ENCODE measurements around the gene ATP2B3.

DNA sequence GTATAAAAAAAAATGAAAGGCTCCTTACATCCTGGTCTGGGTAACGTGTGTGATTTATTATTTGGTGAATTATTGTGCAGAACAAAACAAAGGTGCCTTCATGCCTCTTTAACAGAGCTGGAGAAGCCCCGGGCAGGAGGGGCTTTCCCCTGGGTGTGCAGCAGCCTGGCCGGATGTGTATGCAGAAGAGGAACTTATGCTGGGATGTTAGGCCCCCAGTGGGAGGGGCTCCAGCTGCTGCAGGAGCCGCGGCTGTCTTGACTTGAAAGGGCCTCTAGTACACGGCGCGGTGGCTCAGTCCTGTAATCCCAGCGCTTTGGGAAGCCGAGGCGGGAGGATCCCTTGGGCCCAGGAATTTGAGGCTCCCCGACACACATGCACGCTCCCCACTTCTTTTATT, 65.5 kb downstream of the ATP2B3 start:
- TF ChIP-seq ERF (CRISPR knock-in tag; IDR thresholded peaks at IDR 0.05), result no peak
- TF ChIP-seq POLR3A (IDR thresholded peaks at IDR 0.05; ENCODE audit: borderline replicate concordance, extremely low read depth, insufficient read depth, insufficient read length), result no peak
- no peak for TF ChIP-seq BMI1 (IDR thresholded peaks at IDR 0.05; ENCODE audit: low read length)
- TF ChIP-seq, protein P1, sequence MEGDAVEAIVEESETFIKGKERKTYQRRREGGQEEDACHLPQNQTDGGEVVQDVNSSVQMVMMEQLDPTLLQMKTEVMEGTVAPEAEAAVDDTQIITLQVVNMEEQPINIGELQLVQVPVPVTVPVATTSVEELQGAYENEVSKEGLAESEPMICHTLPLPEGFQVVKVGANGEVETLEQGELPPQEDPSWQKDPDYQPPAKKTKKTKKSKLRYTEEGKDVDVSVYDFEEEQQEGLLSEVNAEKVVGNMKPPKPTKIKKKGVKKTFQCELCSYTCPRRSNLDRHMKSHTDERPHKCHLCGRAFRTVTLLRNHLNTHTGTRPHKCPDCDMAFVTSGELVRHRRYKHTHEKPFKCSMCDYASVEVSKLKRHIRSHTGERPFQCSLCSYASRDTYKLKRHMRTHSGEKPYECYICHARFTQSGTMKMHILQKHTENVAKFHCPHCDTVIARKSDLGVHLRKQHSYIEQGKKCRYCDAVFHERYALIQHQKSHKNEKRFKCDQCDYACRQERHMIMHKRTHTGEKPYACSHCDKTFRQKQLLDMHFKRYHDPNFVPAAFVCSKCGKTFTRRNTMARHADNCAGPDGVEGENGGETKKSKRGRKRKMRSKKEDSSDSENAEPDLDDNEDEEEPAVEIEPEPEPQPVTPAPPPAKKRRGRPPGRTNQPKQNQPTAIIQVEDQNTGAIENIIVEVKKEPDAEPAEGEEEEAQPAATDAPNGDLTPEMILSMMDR (IDR thresholded peaks at IDR 0.05 in 2 of 3, conservative IDR thresholded peaks at IDR 0.05 in 1 of 3; ENCODE audit: insufficient read depth in 2 of 3, low read depth in 1 of 3, low read length in 3 of 3), result no peak
- TF ChIP-seq, protein P2, sequence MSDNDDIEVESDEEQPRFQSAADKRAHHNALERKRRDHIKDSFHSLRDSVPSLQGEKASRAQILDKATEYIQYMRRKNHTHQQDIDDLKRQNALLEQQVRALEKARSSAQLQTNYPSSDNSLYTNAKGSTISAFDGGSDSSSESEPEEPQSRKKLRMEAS (CRISPR knock-in tag; IDR thresholded peaks at IDR 0.05), result no peak
- TF ChIP-seq MXI1 (IDR thresholded peaks at IDR 0.05; ENCODE audit: low read depth, low read length), result no peak
- no peak for TF ChIP-seq RCOR1 (IDR thresholded peaks at IDR 0.05; ENCODE audit: borderline replicate concordance in 1 of 2, low read depth in 2 of 2, low read length in 2 of 2)
- TF ChIP-seq SIN3A (IDR thresholded peaks at IDR 0.05; ENCODE audit: borderline replicate concordance in 2 of 2, control insufficient read depth in 1 of 2, low read depth in 2 of 2, low read length in 2 of 2), result no peak
- no peak for TF ChIP-seq POLR2A (conservative IDR thresholded peaks at IDR 0.05)
- TF ChIP-seq EP300 (IDR thresholded peaks at IDR 0.05; ENCODE audit: low read length), result no peak
- no peak for TF ChIP-seq TARDBP (IDR thresholded peaks at IDR 0.05)
- TF ChIP-seq EZH2 (IDR thresholded peaks at IDR 0.05; ENCODE audit: borderline replicate concordance, low read depth, low read length), result no peak
- TF ChIP-seq, protein P3, sequence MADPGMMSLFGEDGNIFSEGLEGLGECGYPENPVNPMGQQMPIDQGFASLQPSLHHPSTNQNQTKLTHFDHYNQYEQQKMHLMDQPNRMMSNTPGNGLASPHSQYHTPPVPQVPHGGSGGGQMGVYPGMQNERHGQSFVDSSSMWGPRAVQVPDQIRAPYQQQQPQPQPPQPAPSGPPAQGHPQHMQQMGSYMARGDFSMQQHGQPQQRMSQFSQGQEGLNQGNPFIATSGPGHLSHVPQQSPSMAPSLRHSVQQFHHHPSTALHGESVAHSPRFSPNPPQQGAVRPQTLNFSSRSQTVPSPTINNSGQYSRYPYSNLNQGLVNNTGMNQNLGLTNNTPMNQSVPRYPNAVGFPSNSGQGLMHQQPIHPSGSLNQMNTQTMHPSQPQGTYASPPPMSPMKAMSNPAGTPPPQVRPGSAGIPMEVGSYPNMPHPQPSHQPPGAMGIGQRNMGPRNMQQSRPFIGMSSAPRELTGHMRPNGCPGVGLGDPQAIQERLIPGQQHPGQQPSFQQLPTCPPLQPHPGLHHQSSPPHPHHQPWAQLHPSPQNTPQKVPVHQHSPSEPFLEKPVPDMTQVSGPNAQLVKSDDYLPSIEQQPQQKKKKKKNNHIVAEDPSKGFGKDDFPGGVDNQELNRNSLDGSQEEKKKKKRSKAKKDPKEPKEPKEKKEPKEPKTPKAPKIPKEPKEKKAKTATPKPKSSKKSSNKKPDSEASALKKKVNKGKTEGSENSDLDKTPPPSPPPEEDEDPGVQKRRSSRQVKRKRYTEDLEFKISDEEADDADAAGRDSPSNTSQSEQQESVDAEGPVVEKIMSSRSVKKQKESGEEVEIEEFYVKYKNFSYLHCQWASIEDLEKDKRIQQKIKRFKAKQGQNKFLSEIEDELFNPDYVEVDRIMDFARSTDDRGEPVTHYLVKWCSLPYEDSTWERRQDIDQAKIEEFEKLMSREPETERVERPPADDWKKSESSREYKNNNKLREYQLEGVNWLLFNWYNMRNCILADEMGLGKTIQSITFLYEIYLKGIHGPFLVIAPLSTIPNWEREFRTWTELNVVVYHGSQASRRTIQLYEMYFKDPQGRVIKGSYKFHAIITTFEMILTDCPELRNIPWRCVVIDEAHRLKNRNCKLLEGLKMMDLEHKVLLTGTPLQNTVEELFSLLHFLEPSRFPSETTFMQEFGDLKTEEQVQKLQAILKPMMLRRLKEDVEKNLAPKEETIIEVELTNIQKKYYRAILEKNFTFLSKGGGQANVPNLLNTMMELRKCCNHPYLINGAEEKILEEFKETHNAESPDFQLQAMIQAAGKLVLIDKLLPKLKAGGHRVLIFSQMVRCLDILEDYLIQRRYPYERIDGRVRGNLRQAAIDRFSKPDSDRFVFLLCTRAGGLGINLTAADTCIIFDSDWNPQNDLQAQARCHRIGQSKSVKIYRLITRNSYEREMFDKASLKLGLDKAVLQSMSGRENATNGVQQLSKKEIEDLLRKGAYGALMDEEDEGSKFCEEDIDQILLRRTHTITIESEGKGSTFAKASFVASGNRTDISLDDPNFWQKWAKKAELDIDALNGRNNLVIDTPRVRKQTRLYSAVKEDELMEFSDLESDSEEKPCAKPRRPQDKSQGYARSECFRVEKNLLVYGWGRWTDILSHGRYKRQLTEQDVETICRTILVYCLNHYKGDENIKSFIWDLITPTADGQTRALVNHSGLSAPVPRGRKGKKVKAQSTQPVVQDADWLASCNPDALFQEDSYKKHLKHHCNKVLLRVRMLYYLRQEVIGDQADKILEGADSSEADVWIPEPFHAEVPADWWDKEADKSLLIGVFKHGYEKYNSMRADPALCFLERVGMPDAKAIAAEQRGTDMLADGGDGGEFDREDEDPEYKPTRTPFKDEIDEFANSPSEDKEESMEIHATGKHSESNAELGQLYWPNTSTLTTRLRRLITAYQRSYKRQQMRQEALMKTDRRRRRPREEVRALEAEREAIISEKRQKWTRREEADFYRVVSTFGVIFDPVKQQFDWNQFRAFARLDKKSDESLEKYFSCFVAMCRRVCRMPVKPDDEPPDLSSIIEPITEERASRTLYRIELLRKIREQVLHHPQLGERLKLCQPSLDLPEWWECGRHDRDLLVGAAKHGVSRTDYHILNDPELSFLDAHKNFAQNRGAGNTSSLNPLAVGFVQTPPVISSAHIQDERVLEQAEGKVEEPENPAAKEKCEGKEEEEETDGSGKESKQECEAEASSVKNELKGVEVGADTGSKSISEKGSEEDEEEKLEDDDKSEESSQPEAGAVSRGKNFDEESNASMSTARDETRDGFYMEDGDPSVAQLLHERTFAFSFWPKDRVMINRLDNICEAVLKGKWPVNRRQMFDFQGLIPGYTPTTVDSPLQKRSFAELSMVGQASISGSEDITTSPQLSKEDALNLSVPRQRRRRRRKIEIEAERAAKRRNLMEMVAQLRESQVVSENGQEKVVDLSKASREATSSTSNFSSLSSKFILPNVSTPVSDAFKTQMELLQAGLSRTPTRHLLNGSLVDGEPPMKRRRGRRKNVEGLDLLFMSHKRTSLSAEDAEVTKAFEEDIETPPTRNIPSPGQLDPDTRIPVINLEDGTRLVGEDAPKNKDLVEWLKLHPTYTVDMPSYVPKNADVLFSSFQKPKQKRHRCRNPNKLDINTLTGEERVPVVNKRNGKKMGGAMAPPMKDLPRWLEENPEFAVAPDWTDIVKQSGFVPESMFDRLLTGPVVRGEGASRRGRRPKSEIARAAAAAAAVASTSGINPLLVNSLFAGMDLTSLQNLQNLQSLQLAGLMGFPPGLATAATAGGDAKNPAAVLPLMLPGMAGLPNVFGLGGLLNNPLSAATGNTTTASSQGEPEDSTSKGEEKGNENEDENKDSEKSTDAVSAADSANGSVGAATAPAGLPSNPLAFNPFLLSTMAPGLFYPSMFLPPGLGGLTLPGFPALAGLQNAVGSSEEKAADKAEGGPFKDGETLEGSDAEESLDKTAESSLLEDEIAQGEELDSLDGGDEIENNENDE (IDR thresholded peaks at IDR 0.05; ENCODE audit: low read depth, low read length), result no peak

Data from K562 (cell line).